PC-9 (cell line): ENCODE data around the gene WDHD1. TPM values are rescaled to one million over a fixed set of nuclear protein-coding genes. Genes with fewer than 3 reads are reported as not detected.
"Not testable (repeated sequence)": the region's sequence is repeated elsewhere in the genome, so short reads cannot be mapped to it uniquely, and the experiment has no call there.

Experiments
- BruUV-seq: library from RNA; stranded (reverse); fragments of 400-500 nt; replicated peaks from 2 replicates; lab custom pipeline; 2021; lab: Mats Ljungman, UMichigan
- CTCF ChIA-PET: fragments of 300-600 bp; sonication (Branson Sonifier 250); formaldehyde crosslinking; loops from one replicate; lab custom pipeline; 2022; ENCODE audit warnings: antibody characterized with exemption; lab: Charles Lee
- POLR2A ChIA-PET: fragments of 300-600 bp; sonication (Branson Sonifier 250); formaldehyde crosslinking; loops from one replicate; lab custom pipeline; 2022; ENCODE audit warnings: antibody characterized with exemption; ENCODE audit not compliant: unreplicated experiment; lab: Charles Lee
- DNase-seq, 2 experiments: peaks; one replicate each; pipeline versions ENCODE4 v3.0.0 to v3.0.0-alpha.2; 2015 to 2022; ENCODE audit warnings: mixed read lengths in 1 of 2
- H2AFZ ChIP-seq: fragments of 200-600 bp; sonication (generic); 2 replicates; pipeline ENCODE4 v1.8.1; 2017; ENCODE audit warnings: antibody characterized with exemption
- H3F3A ChIP-seq: fragments of 200-600 bp; sonication (generic); 2 replicates; pipeline ENCODE4 v1.8.1; 2017; ENCODE audit warnings: antibody characterized with exemption, mild to moderate bottlenecking, low read depth; ENCODE audit not compliant: insufficient read depth
- H3K27ac ChIP-seq: fragments of 200-600 bp; sonication (generic); 2 replicates; pipeline ENCODE4 v1.6.1; 2016; ENCODE audit warnings: mixed run types
- H3K27me3 ChIP-seq: fragments of 200-600 bp; sonication (generic); 2 replicates; pipeline ENCODE4 v1.6.1; 2016; ENCODE audit warnings: low read depth, mixed run types; ENCODE audit not compliant: insufficient read depth
- H3K36me3 ChIP-seq: fragments of 200-600 bp; sonication (generic); 2 replicates; pipeline ENCODE4 v1.6.1; 2016; ENCODE audit warnings: low read depth, mixed run types
- H3K4me1 ChIP-seq: fragments of 200-600 bp; sonication (generic); replicated peaks from 2 replicates; pipeline ENCODE4 v1.6.1; 2016; ENCODE audit warnings: mixed run types; ENCODE audit not compliant: insufficient read depth
- H3K4me2 ChIP-seq: fragments of 200-600 bp; sonication (generic); 2 replicates; pipeline ENCODE4 v1.6.1; 2017; ENCODE audit warnings: mixed run types
- H3K4me3 ChIP-seq: fragments of 200-600 bp; sonication (generic); 2 replicates; pipeline ENCODE4 v1.6.1; 2016; ENCODE audit warnings: mixed run types
- H3K79me2 ChIP-seq: fragments of 200-600 bp; sonication (generic); 2 replicates; pipeline ENCODE4 v1.6.1; 2017; ENCODE audit warnings: low read depth, mixed run types
- H3K9me2 ChIP-seq: fragments of 200-600 bp; sonication (generic); 2 replicates; pipeline ENCODE4 v1.8.1; 2017; ENCODE audit warnings: mild to moderate bottlenecking; ENCODE audit not compliant: insufficient read depth
- H3K9me3 ChIP-seq: fragments of 200-600 bp; sonication (generic); 2 replicates; pipeline ENCODE4 v1.8.1; 2016; ENCODE audit warnings: low read depth; ENCODE audit not compliant: insufficient read depth
- H4K20me1 ChIP-seq: fragments of 200-600 bp; sonication (generic); 2 replicates; pipeline ENCODE4 v1.8.1; 2017; ENCODE audit not compliant: insufficient read depth
- CTCF ChIP-seq: fragments of 200-600 bp; sonication (generic); conservative IDR thresholded peaks from 2 replicates; pipeline ENCODE4 v1.6.1; 2017; ENCODE audit warnings: mixed run types, antibody characterized with exemption, mild to moderate bottlenecking, moderate library complexity
- EZH2 ChIP-seq: fragments of 200-600 bp; sonication (generic); IDR thresholded peaks from 2 replicates; pipeline ENCODE4 v1.8.0; 2017; ENCODE audit warnings: antibody characterized with exemption, low read depth
- intact Hi-C: fragments of 100-400 bp; cut with micrococcal nuclease; formaldehyde crosslinking; loops from one replicate; pipeline ENCODE4 v1.10.0; 2022; ENCODE audit not compliant: unreplicated experiment
- total RNA-seq: library from RNA; stranded (reverse); gene quantifications from 2 replicates; pipeline ENCODE4 v1.2.3, GENCODE V29; 2021

Gene WDHD1
- total RNA-seq, 1 experiment from 2014 or later = 34.3 TPM

- Histone ChIP-seq H3K36me3 (0 out of 2 replicates have a peak, but pooled peaks cover 13% of the 10 kb centered on the region), H2AFZ (no peak overlapping the region), H3K9me3 (no peaks in the 10 kb centered on the region), H3K27me3 (no peaks in the 10 kb centered on the region), H4K20me1 (peaks cover 5% of the 10 kb centered on the region; the same call in 1 of the 2 replicates), H3F3A (peaks cover 32% of the 10 kb centered on the region), H3K4me2 (no peak overlapping the region), H3K27ac (no peak overlapping the region), H3K4me3 (no peak overlapping the region), H3K4me1 (peaks cover 10% of the 10 kb centered on the region), H3K9me2 (no peaks in the 10 kb centered on the region), H3K79me2 (peaks cover 24% of the 10 kb centered on the region)
- POLR2A ChIA-PET = no interaction called here
- BruUV-seq = no TSS peak
- no peak for DNase-seq
- TF ChIP-seq EZH2 (no peak), CTCF (no peak)
- intact Hi-C loops = no loop called here
- CTCF ChIA-PET = no interaction called here
Measured at GRCh38 chr14:55043528-55043927, 16.6 kb upstream of the WDHD1 start.

GRCh38 chr14:55038708-55039107 lies 11.8 kb upstream of the WDHD1 start:
- Histone ChIP-seq H3K9me2 (no peaks in the 10 kb centered on the region), H3K4me1 (peaks cover 19% of the 10 kb centered on the region), H4K20me1 (peaks cover 6% of the 10 kb centered on the region; the same call in 1 of the 2 replicates), H3K36me3 (peaks cover 21% of the 10 kb centered on the region; the same call in 1 of the 2 replicates), H3K4me3 (no peak overlapping the region), H3K79me2 (peaks cover 31% of the 10 kb centered on the region), H3K4me2 (peak overlapping the region; percentile 18; the same call in 1 of the 2 replicates), H3K27ac (peak overlapping the region; percentile 48), H3K27me3 (no peaks in the 10 kb centered on the region), H3K9me3 (no peaks in the 10 kb centered on the region), H2AFZ (no peak overlapping the region), H3F3A (peaks cover 17% of the 10 kb centered on the region; the same call in 1 of the 2 replicates)
- peak; percentile 11 to 71 for DNase-seq
- intact Hi-C loops = no loop called here
- no TSS peak for BruUV-seq
- no peak for TF ChIP-seq EZH2
- no peak for TF ChIP-seq CTCF
- ChIA-PET CTCF (no interaction called here), POLR2A (interaction anchor here (0.6 kb wide), 1 partner anchor 106 kb away, joined by 3 read pairs; no protein-coding TSS in a partner anchor)

- Histone ChIP-seq H3F3A (peaks cover 17% of the 10 kb centered on the region; the same call in 1 of the 2 replicates), H3K4me1 (peaks cover 19% of the 10 kb centered on the region), H3K79me2 (peaks cover 37% of the 10 kb centered on the region), H3K27ac (peak overlapping the region; percentile 48; the same call in 1 of the 2 replicates), H3K36me3 (peaks cover 19% of the 10 kb centered on the region; the same call in 1 of the 2 replicates)
- intact Hi-C loops, H2AFZ ChIP-seq, H4K20me1 ChIP-seq, H3K27me3 ChIP-seq, BruUV-seq, POLR2A ChIA-PET, H3K9me3 ChIP-seq, H3K4me2 ChIP-seq, H3K4me3 ChIP-seq, DNase-seq, H3K9me2 ChIP-seq: not testable (repeated sequence)
- CTCF ChIA-PET = interaction anchor here (0.6 to 1.6 kb wide), 2 partner anchors 40 to 474 kb away, joined by 4 to 6 read pairs; no protein-coding TSS in a partner anchor
Measured at GRCh38 chr14:55037995-55038394, 11.1 kb upstream of the WDHD1 start.
